ENCODE measurements around the gene ITGB3.

GRCh38 chr17:47310186-47310733 is 56.6 kb downstream of the ITGB3 start:
- TF ChIP-seq CTCF (IDR thresholded peaks at IDR 0.05; ENCODE audit: insufficient read depth, low read length, poor library complexity, severe bottlenecking) = no peak
- no peak for TF ChIP-seq EZH2phosphoT487 (conservative IDR thresholded peaks at IDR 0.05; ENCODE audit: low read length)

Data from SU-DHL-6 (cell line).